HEK293 (cell line): ENCODE measurements around the gene BAK1.

Experiments used
- CTCF ChIA-PET: fragments of 350-600 bp; formaldehyde crosslinking; extraction: SDS; loops from one replicate; lab custom pipeline; 2021; ENCODE audit warnings: antibody characterized with exemption; lab: Yijun Ruan, JAX
- POLR2A ChIA-PET: fragments of 300-600 bp; formaldehyde crosslinking; extraction: SDS; loops from one replicate; lab custom pipeline; 2020; ENCODE audit warnings: antibody characterized with exemption, inconsistent platforms; lab: Yijun Ruan, JAX
- H3K27ac ChIP-seq: fragments of 200-500 bp; sonication (Bioruptor generic); 2 replicates; pipeline ENCODE4 v1.5.1; 2014; ENCODE audit warnings: low read depth, low read length, control low read depth, inconsistent platforms; ENCODE audit errors: extremely low read depth
- H3K36me3 ChIP-seq, 2 experiments: fragments of 200-500 bp in 1 of 2; sonication (Bioruptor generic) in 1 of 2; 1 replicate in 1 of 2; 2 replicates in 1 of 2; pipeline ENCODE4 v1.5.1; 2014 to 2017; ENCODE audit warnings: inconsistent platforms in 2 of 2, low read length in 2 of 2; ENCODE audit not compliant: control insufficient read depth in 2 of 2, insufficient read depth in 1 of 2
- H3K4me1 ChIP-seq: fragments of 200-500 bp; sonication (Bioruptor generic); 2 replicates; pipeline ENCODE4 v1.5.1; 2014; ENCODE audit warnings: mild to moderate bottlenecking, low read length, inconsistent platforms; ENCODE audit not compliant: control insufficient read depth, insufficient read depth
- H3K4me3 ChIP-seq: 2 replicates; pipeline ENCODE4 v1.5.1; 2011; ENCODE audit warnings: low read depth, mild to moderate bottlenecking, control low read depth, low read length, moderate library complexity
- H3K9me3 ChIP-seq: fragments of 200-500 bp; sonication (Bioruptor generic); 2 replicates; pipeline ENCODE4 v1.5.1; 2014; ENCODE audit warnings: low read depth, low read length, inconsistent platforms; ENCODE audit not compliant: control insufficient read depth, insufficient read depth
- ELK4 ChIP-seq: IDR thresholded peaks from 2 replicates; pipeline ENCODE4 v1.6.1; 2011; ENCODE audit warnings: mild to moderate bottlenecking, low read depth, low read length, borderline replicate concordance
- HOXC10 ChIP-seq: sonication (generic); formaldehyde crosslinking; IDR thresholded peaks from 2 replicates; pipeline ENCODE4 v1.8.1; 2023; ENCODE audit warnings: mild to moderate bottlenecking, missing genetic modification reagents
- KLF16 ChIP-seq: fragments of 450-650 bp; formaldehyde crosslinking; IDR thresholded peaks from 2 replicates; pipeline ENCODE4 v1.5.1; 2017; ENCODE audit warnings: missing biosample characterization, missing genetic modification characterization
- KLF17 ChIP-seq: fragments of 450-650 bp; formaldehyde crosslinking; IDR thresholded peaks from 2 replicates; pipeline ENCODE4 v1.5.1; 2016; ENCODE audit warnings: missing biosample characterization, missing genetic modification characterization
- PATZ1 ChIP-seq: fragments of 450-650 bp; formaldehyde crosslinking; IDR thresholded peaks from 2 replicates; pipeline ENCODE4 v1.5.1; 2016; ENCODE audit warnings: missing biosample characterization, missing genetic modification characterization
- PRDM1 ChIP-seq: fragments of 450-650 bp; formaldehyde crosslinking; IDR thresholded peaks from 2 replicates; pipeline ENCODE4; 2016; ENCODE audit warnings: missing biosample characterization, missing genetic modification characterization
- REST ChIP-seq: fragments of 450-650 bp; formaldehyde crosslinking; IDR thresholded peaks from 2 replicates; pipeline ENCODE4 v1.5.1; 2016; ENCODE audit warnings: missing biosample characterization, missing genetic modification characterization
- SETDB1 ChIP-seq: IDR thresholded peaks from one replicate; pipeline ENCODE4 v1.6.1; 2017; ENCODE audit warnings: mild to moderate bottlenecking, low read length, moderate library complexity, mixed read lengths; ENCODE audit not compliant: insufficient read length
- ZBTB10 ChIP-seq: fragments of 450-650 bp; formaldehyde crosslinking; IDR thresholded peaks from 2 replicates; pipeline ENCODE4 v1.5.1; 2016; ENCODE audit warnings: missing biosample characterization, missing genetic modification characterization
- ZFP41 ChIP-seq: fragments of 450-650 bp; formaldehyde crosslinking; IDR thresholded peaks from 2 replicates; pipeline ENCODE4 v1.5.1; 2016; ENCODE audit warnings: missing biosample characterization, missing genetic modification characterization, borderline replicate concordance
- ZNF114 ChIP-seq: fragments of 450-650 bp; formaldehyde crosslinking; IDR thresholded peaks from 2 replicates; pipeline ENCODE4 v1.5.0; 2017; ENCODE audit warnings: missing biosample characterization, missing genetic modification characterization
- ZNF121 ChIP-seq: fragments of 450-650 bp; formaldehyde crosslinking; IDR thresholded peaks from 2 replicates; pipeline ENCODE4 v1.5.1; 2016; ENCODE audit warnings: missing biosample characterization, missing genetic modification characterization
- ZNF2 ChIP-seq: fragments of 450-650 bp; formaldehyde crosslinking; IDR thresholded peaks from 2 replicates; pipeline ENCODE4 v1.5.1; 2016; ENCODE audit warnings: missing biosample characterization, missing genetic modification characterization
- ZNF366 ChIP-seq: fragments of 450-650 bp; formaldehyde crosslinking; conservative IDR thresholded peaks from 2 replicates; pipeline ENCODE4 v1.5.1; 2016; ENCODE audit warnings: missing biosample characterization, missing genetic modification characterization
- ZNF391 ChIP-seq: fragments of 450-650 bp; formaldehyde crosslinking; IDR thresholded peaks from 2 replicates; pipeline ENCODE4 v1.5.1; 2016; ENCODE audit warnings: low read depth, missing biosample characterization, missing genetic modification characterization, borderline replicate concordance
- ZNF488 ChIP-seq: fragments of 450-650 bp; formaldehyde crosslinking; IDR thresholded peaks from 2 replicates; pipeline ENCODE4 v1.5.1; 2016; ENCODE audit warnings: missing biosample characterization, missing genetic modification characterization
- ZNF600 ChIP-seq: fragments of 450-650 bp; formaldehyde crosslinking; IDR thresholded peaks from 2 replicates; pipeline ENCODE4 v1.5.1; 2016; ENCODE audit warnings: missing biosample characterization, missing genetic modification characterization
- ZNF747 ChIP-seq: fragments of 450-650 bp; formaldehyde crosslinking; IDR thresholded peaks from 2 replicates; pipeline ENCODE4 v1.5.1; 2016; ENCODE audit warnings: missing biosample characterization, missing genetic modification characterization
- ZNF76 ChIP-seq: fragments of 450-650 bp; formaldehyde crosslinking; IDR thresholded peaks from 2 replicates; pipeline ENCODE4; 2016; ENCODE audit warnings: low read depth, missing biosample characterization, missing genetic modification characterization, borderline replicate concordance
- ZSCAN30 ChIP-seq: fragments of 450-650 bp; IDR thresholded peaks from 2 replicates; pipeline ENCODE4 v1.5.1; 2018; ENCODE audit warnings: missing biosample characterization, mild to moderate bottlenecking, missing genetic modification characterization, moderate library complexity

Gene BAK1

GRCh38 chr6:33622456-33623431, 42.7 kb upstream of the BAK1 start (continued):
- TF ChIP-seq PATZ1 (tag by site-specific recombination) (peak; percentile 62), ZNF488 (tag by site-specific recombination) (no peak), KLF16 (tag by site-specific recombination) (no peak), ZNF391 (no peak), KLF17 (peak; percentile 79; the same call in 1 of the 2 replicates), PRDM1 (no peak), ZSCAN30 (tag by site-specific recombination) (0 out of 2 replicates have a peak, but pooled peaks have one; percentile 41), ZNF366 (0 out of 2 replicates have a peak, but pooled peaks have one; percentile 25), ZNF114 (tag by site-specific recombination) (no peak), HOXC10 (CRISPR knock-in tag) (no peak), SETDB1 (no peak), ZNF2 (no peak), ZFP41 (tag by site-specific recombination) (no peak), ZNF747 (tag by site-specific recombination) (no peak), REST (tag by site-specific recombination) (peak; percentile 45; the same call in 1 of the 2 replicates), ZNF121 (peak; percentile 92)
- TF ChIP-seq, all 188 proteins: peak for 26

GRCh38 chr6:33621711-33622388, 41.8 kb upstream of the BAK1 start:
- Histone ChIP-seq H3K27ac (peak overlapping the region; percentile 77; the same call in 1 of the 2 replicates), H3K4me1 (peaks cover 10% of the 10 kb centered on the region), H3K9me3 (no peaks in the 10 kb centered on the region), H3K4me3 (peak overlapping the region; percentile 70), H3K36me3 (peaks cover 0 to 3% of the 10 kb centered on the region in 2 experiments; a peak in 2 of 3 replicates)
- POLR2A ChIA-PET, result interaction anchor here (0.9 to 4.2 kb wide), 11 partner anchors 10 to 350 kb away, joined by 3 to 19 read pairs (median 5); partner anchors contain the start of genes BAK1, RPS18, UQCC2 and VPS52
- CTCF ChIA-PET, result interaction anchor here (0.6 to 3.1 kb wide), 8 partner anchors 10 to 42 kb away, joined by 3 to 22 read pairs (median 5); partner anchors contain the start of gene BAK1
- TF ChIP-seq ZNF76 (tag by site-specific recombination), result peak; percentile 82; the same call in 1 of the 2 replicates
- no peak for TF ChIP-seq ELK4
- peak; percentile 72; the same call in 1 of the 2 replicates for TF ChIP-seq ZNF600 (tag by site-specific recombination)
- no peak; the same call in none of the 2 replicates for TF ChIP-seq ZBTB10 (tag by site-specific recombination)
